ENCODE data around the gene PTPN1. TPM values are rescaled to one million over a fixed set of nuclear protein-coding genes. Genes with fewer than 3 reads are reported as not detected.

The PTPN1 gene
- total and polyA plus RNA-seq, 2 experiments from 2014 or later, result 16.9 to 26.4 TPM

DNA sequence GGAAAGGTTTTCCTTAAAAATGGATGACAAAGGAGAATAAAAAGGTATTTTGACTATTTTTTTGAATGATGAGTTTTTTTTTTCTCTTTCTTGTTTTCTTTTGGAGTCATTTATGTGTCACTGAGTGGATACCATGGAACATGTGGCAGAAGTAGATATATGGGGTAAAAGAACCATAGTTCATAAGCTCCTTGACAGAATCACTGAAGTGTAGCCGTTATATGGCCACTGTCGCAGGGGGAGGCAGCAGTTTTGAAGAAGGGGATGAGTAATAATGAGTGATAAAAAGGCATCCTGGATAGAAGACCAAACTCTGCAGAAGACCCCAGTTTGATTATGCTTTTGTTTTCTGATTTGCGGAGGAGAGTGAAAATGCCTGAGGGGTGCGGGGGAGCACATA lies 15.5 kb downstream of the PTPN1 start:
- no peak overlapping the region for H3K4me2 ChIP-seq
- ATAC-seq (no peak), DNase-seq (ENCODE audit: low spot score) (no peak)
- peaks cover 98% of the 10 kb centered on the region for H3K79me2 ChIP-seq (replicated peaks; ENCODE audit: insufficient read depth)
- H3K27ac ChIP-seq (ENCODE audit: low read depth), result no peak overlapping the region; the same call in 1 of the 2 replicates
- H3K36me3 ChIP-seq (ENCODE audit: insufficient read depth), result no peaks in the 10 kb centered on the region
- H4K20me1 ChIP-seq (replicated peaks; ENCODE audit: insufficient read depth), result peaks cover 32% of the 10 kb centered on the region
- H3K27me3 Mint-ChIP-seq (ENCODE audit: insufficient read depth, low read depth, poor library complexity), result no peaks in the 10 kb centered on the region
- no peaks in the 10 kb centered on the region for H3F3A ChIP-seq (replicated peaks; ENCODE audit: low read depth)
- no peak overlapping the region for H3K27ac Mint-ChIP-seq
- H3K4me1 ChIP-seq (ENCODE audit: insufficient read depth), result peaks cover 25% of the 10 kb centered on the region; the same call in 1 of the 2 replicates
- H3K27me3 ChIP-seq (ENCODE audit: insufficient read depth), result no peaks in the 10 kb centered on the region
- peaks cover 11% of the 10 kb centered on the region; the same call in 2 of the 3 replicates for H3K4me1 Mint-ChIP-seq
- no peaks in the 10 kb centered on the region for H3K36me3 Mint-ChIP-seq (ENCODE audit: low read depth)
- no peaks in the 10 kb centered on the region for H3K9me3 Mint-ChIP-seq
- no peak overlapping the region for H3K4me3 Mint-ChIP-seq
- H2AFZ ChIP-seq, result no peak overlapping the region
- TF ChIP-seq EZH2 (IDR thresholded peaks at IDR 0.05; ENCODE audit: low read depth, unreplicated experiment), result no peak
- no peak for TF ChIP-seq ZNF114 (CRISPR knock-in tag; IDR thresholded peaks at IDR 0.05)
- no peak for TF ChIP-seq EZH2phosphoT487 (IDR thresholded peaks at IDR 0.05; ENCODE audit: unreplicated experiment)
- no peak for TF ChIP-seq NANOG (IDR thresholded peaks at IDR 0.05; ENCODE audit: borderline replicate concordance)
- TF ChIP-seq ZNF331 (CRISPR knock-in tag; IDR thresholded peaks at IDR 0.05; ENCODE audit: low read depth), result no peak
- TF ChIP-seq, protein P1, sequence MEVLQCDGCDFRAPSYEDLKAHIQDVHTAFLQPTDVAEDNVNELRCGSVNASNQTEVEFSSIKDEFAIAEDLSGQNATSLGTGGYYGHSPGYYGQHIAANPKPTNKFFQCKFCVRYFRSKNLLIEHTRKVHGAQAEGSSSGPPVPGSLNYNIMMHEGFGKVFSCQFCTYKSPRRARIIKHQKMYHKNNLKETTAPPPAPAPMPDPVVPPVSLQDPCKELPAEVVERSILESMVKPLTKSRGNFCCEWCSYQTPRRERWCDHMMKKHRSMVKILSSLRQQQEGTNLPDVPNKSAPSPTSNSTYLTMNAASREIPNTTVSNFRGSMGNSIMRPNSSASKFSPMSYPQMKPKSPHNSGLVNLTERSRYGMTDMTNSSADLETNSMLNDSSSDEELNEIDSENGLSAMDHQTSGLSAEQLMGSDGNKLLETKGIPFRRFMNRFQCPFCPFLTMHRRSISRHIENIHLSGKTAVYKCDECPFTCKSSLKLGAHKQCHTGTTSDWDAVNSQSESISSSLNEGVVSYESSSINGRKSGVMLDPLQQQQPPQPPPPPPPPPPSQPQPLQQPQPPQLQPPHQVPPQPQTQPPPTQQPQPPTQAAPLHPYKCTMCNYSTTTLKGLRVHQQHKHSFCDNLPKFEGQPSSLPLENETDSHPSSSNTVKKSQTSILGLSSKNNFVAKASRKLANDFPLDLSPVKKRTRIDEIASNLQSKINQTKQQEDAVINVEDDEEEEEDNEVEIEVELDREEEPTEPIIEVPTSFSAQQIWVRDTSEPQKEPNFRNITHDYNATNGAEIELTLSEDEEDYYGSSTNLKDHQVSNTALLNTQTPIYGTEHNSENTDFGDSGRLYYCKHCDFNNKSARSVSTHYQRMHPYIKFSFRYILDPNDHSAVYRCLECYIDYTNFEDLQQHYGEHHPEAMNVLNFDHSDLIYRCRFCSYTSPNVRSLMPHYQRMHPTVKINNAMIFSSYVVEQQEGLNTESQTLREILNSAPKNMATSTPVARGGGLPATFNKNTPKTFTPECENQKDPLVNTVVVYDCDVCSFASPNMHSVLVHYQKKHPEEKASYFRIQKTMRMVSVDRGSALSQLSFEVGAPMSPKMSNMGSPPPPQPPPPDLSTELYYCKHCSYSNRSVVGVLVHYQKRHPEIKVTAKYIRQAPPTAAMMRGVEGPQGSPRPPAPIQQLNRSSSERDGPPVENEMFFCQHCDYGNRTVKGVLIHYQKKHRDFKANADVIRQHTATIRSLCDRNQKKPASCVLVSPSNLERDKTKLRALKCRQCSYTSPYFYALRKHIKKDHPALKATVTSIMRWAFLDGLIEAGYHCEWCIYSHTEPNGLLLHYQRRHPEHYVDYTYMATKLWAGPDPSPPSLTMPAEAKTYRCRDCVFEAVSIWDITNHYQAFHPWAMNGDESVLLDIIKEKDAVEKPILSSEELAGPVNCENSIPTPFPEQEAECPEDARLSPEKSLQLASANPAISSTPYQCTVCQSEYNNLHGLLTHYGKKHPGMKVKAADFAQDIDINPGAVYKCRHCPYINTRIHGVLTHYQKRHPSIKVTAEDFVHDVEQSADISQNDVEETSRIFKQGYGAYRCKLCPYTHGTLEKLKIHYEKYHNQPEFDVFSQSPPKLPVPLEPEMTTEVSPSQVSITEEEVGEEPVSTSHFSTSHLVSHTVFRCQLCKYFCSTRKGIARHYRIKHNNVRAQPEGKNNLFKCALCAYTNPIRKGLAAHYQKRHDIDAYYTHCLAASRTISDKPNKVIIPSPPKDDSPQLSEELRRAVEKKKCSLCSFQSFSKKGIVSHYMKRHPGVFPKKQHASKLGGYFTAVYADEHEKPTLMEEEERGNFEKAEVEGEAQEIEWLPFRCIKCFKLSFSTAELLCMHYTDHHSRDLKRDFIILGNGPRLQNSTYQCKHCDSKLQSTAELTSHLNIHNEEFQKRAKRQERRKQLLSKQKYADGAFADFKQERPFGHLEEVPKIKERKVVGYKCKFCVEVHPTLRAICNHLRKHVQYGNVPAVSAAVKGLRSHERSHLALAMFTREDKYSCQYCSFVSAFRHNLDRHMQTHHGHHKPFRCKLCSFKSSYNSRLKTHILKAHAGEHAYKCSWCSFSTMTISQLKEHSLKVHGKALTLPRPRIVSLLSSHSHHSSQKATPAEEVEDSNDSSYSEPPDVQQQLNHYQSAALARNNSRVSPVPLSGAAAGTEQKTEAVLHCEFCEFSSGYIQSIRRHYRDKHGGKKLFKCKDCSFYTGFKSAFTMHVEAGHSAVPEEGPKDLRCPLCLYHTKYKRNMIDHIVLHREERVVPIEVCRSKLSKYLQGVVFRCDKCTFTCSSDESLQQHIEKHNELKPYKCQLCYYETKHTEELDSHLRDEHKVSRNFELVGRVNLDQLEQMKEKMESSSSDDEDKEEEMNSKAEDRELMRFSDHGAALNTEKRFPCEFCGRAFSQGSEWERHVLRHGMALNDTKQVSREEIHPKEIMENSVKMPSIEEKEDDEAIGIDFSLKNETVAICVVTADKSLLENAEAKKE (CRISPR knock-in tag; IDR thresholded peaks at IDR 0.05), result no peak
- TF ChIP-seq CREB1 (CRISPR knock-in tag; IDR thresholded peaks at IDR 0.05; ENCODE audit: low read depth), result no peak
- TF ChIP-seq, protein P2, sequence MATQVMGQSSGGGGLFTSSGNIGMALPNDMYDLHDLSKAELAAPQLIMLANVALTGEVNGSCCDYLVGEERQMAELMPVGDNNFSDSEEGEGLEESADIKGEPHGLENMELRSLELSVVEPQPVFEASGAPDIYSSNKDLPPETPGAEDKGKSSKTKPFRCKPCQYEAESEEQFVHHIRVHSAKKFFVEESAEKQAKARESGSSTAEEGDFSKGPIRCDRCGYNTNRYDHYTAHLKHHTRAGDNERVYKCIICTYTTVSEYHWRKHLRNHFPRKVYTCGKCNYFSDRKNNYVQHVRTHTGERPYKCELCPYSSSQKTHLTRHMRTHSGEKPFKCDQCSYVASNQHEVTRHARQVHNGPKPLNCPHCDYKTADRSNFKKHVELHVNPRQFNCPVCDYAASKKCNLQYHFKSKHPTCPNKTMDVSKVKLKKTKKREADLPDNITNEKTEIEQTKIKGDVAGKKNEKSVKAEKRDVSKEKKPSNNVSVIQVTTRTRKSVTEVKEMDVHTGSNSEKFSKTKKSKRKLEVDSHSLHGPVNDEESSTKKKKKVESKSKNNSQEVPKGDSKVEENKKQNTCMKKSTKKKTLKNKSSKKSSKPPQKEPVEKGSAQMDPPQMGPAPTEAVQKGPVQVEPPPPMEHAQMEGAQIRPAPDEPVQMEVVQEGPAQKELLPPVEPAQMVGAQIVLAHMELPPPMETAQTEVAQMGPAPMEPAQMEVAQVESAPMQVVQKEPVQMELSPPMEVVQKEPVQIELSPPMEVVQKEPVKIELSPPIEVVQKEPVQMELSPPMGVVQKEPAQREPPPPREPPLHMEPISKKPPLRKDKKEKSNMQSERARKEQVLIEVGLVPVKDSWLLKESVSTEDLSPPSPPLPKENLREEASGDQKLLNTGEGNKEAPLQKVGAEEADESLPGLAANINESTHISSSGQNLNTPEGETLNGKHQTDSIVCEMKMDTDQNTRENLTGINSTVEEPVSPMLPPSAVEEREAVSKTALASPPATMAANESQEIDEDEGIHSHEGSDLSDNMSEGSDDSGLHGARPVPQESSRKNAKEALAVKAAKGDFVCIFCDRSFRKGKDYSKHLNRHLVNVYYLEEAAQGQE (IDR thresholded peaks at IDR 0.05; ENCODE audit: unreplicated experiment), result no peak
- no peak for TF ChIP-seq POLR2AphosphoS5 (IDR thresholded peaks at IDR 0.05; ENCODE audit: low read depth)
- no peak for TF ChIP-seq ETS1 (IDR thresholded peaks at IDR 0.05)
- TF ChIP-seq JUNB (IDR thresholded peaks at IDR 0.05; ENCODE audit: unreplicated experiment), result no peak
- TF ChIP-seq STAT1 (IDR thresholded peaks at IDR 0.05; ENCODE audit: unreplicated experiment), result no peak
- H3K4me3 ChIP-seq, result no peak overlapping the region
- H3K9me2 ChIP-seq (ENCODE audit: insufficient read depth), result no peaks in the 10 kb centered on the region

All from GM23338 (cell line).